CD4-positive, alpha-beta T cell treated with Interleukin-12 subunit alpha and Interleukin-12 subunit beta, for 1 hour (primary cell): ENCODE data around the gene EPHA3.

Source experiments
- DNase-seq: peaks from one replicate; pipeline ENCODE4 v3.0.0-alpha.2; 2020

Gene EPHA3

DNA sequence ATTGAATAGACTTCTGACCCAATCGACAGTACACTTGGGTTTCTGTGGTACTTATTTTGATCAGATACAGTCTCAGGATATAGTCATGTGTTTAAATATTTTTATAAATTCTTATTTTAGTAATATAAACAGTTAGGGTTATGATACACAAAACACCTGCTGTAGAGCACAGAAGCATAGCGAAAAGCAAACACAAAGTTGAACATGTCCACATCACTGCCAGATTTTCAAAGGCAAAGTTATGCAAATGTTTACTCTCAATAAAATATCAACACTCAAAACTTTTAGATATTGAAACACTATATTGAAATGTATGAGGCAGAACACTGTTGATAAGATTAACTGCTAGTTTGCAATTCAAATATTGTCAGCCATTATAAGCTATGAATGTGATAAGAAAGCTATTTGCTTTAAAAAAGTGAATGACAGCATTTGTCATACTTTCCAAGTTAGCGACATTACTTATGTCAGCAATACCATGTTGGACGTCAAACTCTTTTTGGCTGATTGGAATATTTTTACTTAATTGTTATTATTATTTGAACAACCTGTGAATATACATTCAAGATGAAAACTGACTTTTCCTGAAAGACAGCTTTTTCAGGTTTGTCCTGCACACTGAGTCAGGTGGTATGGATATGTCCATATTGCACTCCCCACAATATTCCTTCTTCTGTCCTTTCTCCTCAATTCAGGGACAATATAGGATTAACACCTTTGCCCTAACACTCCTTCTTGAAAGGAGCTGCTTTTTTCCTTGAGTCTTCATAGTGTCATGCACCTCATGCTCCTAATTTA, 367.1 kb downstream of the EPHA3 start:
- DNase-seq, result no peak

- no peak for DNase-seq
Observed at GRCh38 chr3:89488800-89489580, 381.6 kb downstream of the EPHA3 start.

- DNase-seq, result no peak
Observed at GRCh38 chr3:89490129-89490528, 382.7 kb downstream of the EPHA3 start.

DNA sequence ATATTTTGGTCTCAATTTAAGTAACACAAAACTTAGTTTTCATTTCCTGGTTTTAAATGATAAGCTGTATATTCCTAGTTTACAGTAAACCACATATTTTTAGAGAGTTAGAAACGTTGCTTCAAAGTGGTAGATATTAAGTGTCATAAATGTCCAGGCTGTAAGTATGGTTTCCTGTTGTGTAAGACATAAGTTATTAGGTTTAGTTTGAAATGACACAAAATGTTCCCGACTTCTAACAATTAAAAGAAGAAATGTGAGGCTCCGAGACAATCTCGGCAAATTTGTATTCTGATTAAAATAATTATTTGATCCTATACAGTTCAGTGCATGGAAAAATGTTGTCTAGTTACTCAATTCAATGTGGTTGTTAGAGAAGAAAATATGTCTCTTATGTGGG, 387.3 kb downstream of the EPHA3 start:
- DNase-seq, result no peak

DNA sequence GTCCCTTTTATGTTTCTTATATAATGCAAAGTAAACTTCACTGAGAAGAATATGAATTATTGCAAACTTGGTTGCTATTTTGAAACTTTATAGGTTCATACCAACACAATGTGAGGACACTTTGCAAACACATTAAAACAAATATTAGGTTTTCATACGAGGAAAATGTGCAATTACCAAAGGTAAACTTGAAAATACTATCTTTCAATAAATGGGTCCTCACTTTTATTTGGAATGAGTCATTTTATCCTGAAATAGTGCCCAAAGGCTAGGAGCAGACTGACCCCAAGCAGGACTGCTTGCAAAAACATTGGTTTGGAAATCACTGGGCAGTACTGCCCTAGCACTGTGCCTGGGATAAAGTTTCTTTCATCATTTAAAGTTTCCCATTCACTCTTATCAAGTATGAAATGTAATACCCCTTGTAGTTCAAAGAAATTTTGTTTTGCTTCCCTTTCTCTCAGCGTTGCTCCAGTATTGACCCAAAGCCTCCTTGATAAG, 396.5 kb downstream of the EPHA3 start:
- no peak for DNase-seq

- DNase-seq, result no peak
Observed at GRCh38 chr3:89504432-89504831, 397.0 kb downstream of the EPHA3 start.

- no peak for DNase-seq
Observed at GRCh38 chr3:89506462-89507103, 399.2 kb downstream of the EPHA3 start.

DNA sequence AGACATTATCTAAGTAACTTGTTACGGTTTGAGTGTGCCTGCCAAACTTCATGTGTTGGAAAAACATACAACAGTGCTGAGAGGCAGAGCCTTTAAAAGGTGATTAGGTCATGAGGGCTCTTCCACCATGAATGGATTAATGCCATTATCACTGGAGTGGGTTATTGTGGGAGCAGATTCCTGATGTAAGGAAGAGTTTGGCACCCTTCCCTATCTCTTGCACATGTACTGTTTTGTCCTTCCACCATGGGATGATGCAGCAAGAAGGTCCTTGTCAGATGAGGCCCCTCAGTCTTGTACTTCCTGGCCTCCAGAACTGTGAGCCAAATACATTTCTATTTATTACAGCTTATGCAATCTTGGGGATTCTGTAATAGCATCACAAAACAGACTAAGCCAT, 413.9 kb downstream of the EPHA3 start:
- DNase-seq, result no peak

DNA sequence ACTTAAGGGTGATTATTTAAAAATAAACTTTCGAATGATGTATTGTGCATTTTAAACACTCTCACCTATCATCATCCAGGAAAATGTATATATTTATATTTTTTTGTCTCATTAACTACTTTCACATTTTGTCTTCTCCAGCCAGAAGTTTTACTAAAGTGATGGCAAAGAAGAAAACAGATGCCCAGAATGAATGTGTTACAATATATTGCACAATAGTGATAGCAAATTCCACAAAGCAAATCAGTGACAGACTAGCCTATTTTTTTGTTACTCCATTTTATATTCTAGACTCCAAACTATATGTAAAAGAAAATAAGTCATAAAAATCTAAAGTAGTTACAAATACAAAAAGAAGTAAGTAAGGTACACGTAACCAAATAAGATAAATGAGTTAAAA, 414.7 kb downstream of the EPHA3 start:
- no peak for DNase-seq

DNA sequence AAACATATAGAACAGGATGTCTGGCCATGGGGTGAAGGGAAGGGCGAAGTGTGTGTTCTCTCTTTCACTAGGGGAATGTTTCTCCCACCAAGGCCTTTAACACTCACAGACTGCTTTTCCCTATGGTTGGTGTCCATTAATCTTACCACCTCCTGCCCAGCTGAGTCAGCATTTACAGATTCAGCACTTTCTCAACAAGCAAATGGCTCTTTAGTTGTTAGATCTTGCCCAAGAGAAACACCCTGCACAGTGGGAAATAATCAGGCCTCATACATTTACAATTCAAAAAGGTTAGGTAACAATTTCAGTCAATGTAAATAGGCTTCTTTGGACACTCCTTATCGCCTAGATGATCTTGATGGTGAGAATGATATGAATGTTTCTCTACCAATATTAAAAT, 418.2 kb downstream of the EPHA3 start:
- DNase-seq, result no peak

GRCh38 chr3:89527736-89528305, 420.4 kb downstream of the EPHA3 start:
- DNase-seq, result no peak
